ENCODE results near the gene YY1.

GRCh38 chr14:100290607-100291304 lies 51.8 kb downstream of the YY1 start:
- TF ChIP-seq CTCF (IDR thresholded peaks at IDR 0.05 in 4 of 5, conservative IDR thresholded peaks at IDR 0.05 in 1 of 5) (no peak), POLR2A (IDR thresholded peaks at IDR 0.05) (no peak)
